Adipose tissue (tissue), 3 donors: Measurements from ENCODE around the gene ROBO2. TPM values are rescaled to one million over a fixed set of nuclear protein-coding genes. Genes with fewer than 3 reads are reported as not detected.

ENCODE experiments used
- H3K27ac ChIP-seq: one replicate; pipeline ENCODE4 v1.5.1; 2013; ENCODE audit warnings: low read depth, low read length
- WGBS, 3 donors: extraction: QIAGEN DNeasy Blood & Tissue Kit; methylation state at CpG; one replicate each; pipeline ENCODE4 v1.1.7; 2013; 5-methylcytosine and 5-hydroxymethylcytosine counted together
- polyA plus RNA-seq, 3 donors: library from polyadenylated mRNA; stranded (reverse); fragments of 200-250 nt; gene quantifications; one replicate each; pipeline ENCODE4 v1.2.3, GENCODE V29; 2013
- donor health status: healthy with polysubstance abuse.
- donor health status: Bipolar disorder and iron deficiency.
- donor health status: healthy.

Gene ROBO2
- polyA plus RNA-seq, 3 donors: 0.18 to 1.3 (median 0.62) TPM

DNA sequence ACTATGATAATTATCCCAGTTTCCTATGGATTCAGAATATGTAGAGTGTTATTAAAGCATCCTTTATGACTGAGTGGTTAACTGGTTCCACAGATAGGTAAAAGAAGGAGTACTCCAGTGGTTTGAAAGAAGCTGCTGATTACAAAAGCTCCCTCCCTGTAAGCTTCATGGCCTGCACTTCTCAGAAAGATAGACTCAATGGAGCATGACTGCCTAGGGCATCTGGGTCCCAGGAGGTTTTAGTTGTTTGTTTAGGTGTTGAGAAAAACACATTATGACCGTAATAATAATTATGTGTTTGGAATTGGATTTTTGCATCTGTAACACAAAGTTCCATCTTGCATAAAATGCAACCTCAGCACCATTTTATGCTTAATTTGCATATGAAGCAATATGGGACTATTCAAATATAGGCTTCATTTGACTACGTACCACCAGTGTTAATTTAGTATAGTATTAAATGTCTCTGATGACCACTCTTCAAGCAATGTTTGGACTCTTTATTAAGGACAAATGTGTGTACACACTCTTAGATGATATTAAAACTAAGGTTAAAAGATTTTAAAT is 121.1 kb downstream of the ROBO2 start:
- 87 to 93% (median 90%) methylated on average over 2 of the region's 2 CpGs for WGBS, 3 donors
- no peak overlapping the region for H3K27ac ChIP-seq

- WGBS, 3 donors: 69 to 83% (median 75%) methylated on average over 4 of the region's 4 CpGs
- no peak overlapping the region for H3K27ac ChIP-seq
Observed at GRCh38 chr3:77169823-77170222, 129.9 kb downstream of the ROBO2 start.

GRCh38 chr3:77171026-77171425 is 131.1 kb downstream of the ROBO2 start:
- WGBS, 3 donors: 63 to 78% (median 77%) methylated on average over 5 of the region's 5 CpGs
- no peak overlapping the region for H3K27ac ChIP-seq

DNA sequence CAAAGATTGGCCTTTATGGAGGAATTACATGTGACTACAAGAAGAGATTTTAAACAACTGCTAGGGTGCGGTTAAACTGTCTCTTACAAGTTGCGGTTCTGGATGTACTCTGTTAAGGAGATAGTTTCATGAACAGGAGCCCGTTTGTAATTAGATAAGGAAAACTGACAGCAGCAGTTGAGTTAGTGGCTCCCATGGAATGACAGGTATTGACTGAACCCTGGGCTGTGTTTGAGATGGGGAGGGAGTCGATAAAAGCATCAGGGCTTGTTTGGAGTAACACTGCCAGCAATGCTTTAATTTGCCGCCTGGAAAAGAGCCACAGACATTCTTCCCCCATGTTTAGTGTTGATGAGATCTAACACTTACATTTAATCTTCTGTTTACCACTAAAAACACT is 139.9 kb downstream of the ROBO2 start:
- H3K27ac ChIP-seq: no peak overlapping the region
- 29 to 63% (median 56%) methylated on average over 5 of the region's 5 CpGs for WGBS, 3 donors

GRCh38 chr3:77182341-77182740 is 142.4 kb downstream of the ROBO2 start:
- H3K27ac ChIP-seq: no peak overlapping the region
- 82 to 87% (median 82%) methylated on average over 4 of the region's 4 CpGs for WGBS, 3 donors

DNA sequence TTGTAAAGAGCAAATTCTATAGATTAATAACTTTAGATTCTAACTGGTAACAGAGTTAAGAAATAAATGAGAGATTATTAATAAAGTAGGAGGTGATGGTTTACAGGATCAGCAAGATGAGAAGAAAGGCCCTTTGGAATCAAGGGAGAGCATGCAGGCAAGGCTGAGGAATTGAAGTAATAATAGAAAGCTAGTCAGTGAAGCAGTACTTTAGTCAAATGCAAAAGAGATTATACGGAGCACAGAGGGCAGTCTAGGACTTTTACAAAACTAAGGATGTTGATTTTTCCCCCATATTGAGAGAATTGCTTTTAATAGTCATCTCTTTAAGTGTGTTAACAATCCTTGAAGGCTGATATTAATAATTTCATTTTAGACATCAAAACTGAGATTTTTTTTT is 146.4 kb downstream of the ROBO2 start:
- H3K27ac ChIP-seq: no peak overlapping the region
- WGBS, 3 donors: 71 to 83% (median 72%) methylated on average over 1 of the region's 1 CpG

GRCh38 chr3:77186728-77187127 is 146.8 kb downstream of the ROBO2 start:
- H3K27ac ChIP-seq: no peak overlapping the region
- 37 to 48% (median 38%) methylated on average over 4 of the region's 4 CpGs for WGBS, 3 donors

- 80 to 83% (median 82%) methylated on average over 2 of the region's 2 CpGs for WGBS, 3 donors
Observed at GRCh38 chr3:77188210-77188609, 148.3 kb downstream of the ROBO2 start.

DNA sequence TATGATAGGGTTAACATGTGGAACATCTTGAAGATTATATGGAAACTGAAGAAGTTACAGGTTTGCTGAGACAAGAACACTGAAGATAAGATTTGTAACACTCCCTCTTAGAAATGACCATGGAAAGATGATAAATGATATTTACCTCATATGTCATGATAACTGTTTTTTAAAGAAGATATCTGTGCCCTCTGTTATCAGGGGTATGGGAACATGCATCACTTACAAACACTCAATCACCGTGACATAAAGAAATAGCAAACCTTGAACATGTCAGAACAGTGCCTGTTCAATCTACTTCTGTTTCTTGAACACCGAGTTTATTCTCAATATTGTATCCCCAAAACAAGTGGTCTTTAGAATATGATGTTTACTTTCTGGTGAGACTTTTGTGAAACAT is 149.4 kb downstream of the ROBO2 start:
- H3K27ac ChIP-seq: no peak overlapping the region
- WGBS, 3 donors: 30 to 84% (median 73%) methylated on average over 2 of the region's 2 CpGs

More at GRCh38 chr3:77188210-77188609, 148.3 kb downstream of the ROBO2 start:
- H3K27ac ChIP-seq: no peak overlapping the region

DNA sequence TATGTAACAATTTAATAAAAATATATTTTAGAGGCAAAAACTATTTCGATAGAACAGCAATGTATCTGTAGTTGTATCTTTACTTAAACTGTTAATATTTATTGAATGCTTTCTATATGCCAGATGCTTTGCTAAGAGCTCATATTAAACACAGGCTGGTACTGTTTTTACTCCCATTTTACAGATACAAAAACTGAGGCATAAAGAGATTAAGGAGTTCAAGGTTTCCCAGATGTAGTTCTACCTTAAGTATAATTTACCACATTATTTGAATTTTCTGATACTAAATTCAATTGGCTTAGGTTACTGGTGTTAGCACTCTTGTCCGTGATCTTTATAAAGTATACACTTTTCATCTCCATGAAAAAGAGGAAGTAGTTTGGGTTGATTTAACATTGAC is 149.8 kb downstream of the ROBO2 start:
- 55 to 85% (median 67%) methylated on average over 2 of the region's 2 CpGs for WGBS, 3 donors
- no peak overlapping the region for H3K27ac ChIP-seq

- H3K27ac ChIP-seq: no peak overlapping the region
- 18 to 36% (median 26%) methylated on average over 3 of the region's 3 CpGs for WGBS, 3 donors
Observed at GRCh38 chr3:77190374-77190773, 150.5 kb downstream of the ROBO2 start.

GRCh38 chr3:77191014-77191413 is 151.1 kb downstream of the ROBO2 start:
- 75 to 82% (median 80%) methylated on average over 4 of the region's 4 CpGs for WGBS, 3 donors
- H3K27ac ChIP-seq: no peak overlapping the region

- WGBS, 3 donors: 78 to 81% (median 79%) methylated on average over 3 of the region's 3 CpGs
- no peak overlapping the region for H3K27ac ChIP-seq
Observed at GRCh38 chr3:77191640-77192039, 151.7 kb downstream of the ROBO2 start.

DNA sequence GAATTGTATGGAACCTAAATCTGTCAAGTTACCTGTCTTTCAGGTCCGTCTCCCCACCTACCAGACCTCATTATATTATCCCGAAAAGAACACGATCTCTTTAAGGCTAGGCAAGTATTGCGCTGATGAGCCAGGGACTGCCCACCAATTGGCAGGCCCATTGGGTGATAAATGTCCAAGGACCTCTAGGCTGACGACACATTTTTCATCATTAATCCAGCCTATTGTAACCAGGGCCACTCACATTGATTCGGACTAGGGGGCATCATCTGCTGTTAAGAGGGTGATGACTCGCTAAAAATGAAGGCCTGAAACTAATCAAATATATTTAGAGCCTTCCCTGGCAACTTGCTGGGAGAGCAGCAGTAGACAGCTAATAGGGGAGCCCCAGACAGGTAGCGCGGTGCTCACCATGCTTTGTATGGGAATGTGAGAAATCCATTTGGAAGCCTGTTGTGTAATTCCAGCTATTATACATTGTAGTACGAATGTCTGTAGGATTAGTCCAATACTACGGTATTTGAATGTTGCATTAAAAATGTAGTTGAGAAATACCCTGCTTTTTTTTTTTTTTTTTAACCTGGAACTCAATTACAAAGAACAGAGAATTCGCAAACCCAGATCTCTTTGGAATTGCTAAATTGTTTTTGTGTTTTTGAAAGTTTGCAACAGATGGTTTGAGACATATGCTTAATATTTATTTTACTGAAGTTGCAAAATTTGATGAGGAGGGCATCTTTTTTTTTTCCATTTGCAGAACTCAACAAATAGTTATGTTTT is 156.1 kb downstream of the ROBO2 start:
- H3K27ac ChIP-seq: no peak overlapping the region
- 81 to 88% (median 81%) methylated on average over 12 of the region's 12 CpGs for WGBS, 3 donors

DNA sequence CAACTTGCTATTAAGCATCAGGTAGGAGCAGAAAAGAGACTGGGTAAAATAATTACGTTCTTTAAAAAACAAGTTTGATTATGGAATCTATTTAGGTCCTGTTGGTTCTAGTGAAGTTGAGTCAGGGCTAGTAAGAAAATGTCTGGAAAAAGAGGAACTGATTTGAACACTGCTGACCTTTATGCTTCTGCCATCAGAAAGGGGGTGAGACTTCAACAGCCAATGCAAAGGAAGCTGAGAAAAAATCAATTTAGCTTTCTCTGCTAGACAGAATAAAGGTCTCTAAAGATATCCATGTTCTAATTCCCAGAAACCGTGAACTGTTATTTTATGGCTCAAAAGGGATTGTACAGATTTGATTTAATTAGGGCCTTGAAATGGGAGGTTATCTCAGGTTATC is 157.5 kb downstream of the ROBO2 start:
- H3K27ac ChIP-seq: no peak overlapping the region
- WGBS, 3 donors: 78 to 90% (median 88%) methylated on average over 2 of the region's 2 CpGs

DNA sequence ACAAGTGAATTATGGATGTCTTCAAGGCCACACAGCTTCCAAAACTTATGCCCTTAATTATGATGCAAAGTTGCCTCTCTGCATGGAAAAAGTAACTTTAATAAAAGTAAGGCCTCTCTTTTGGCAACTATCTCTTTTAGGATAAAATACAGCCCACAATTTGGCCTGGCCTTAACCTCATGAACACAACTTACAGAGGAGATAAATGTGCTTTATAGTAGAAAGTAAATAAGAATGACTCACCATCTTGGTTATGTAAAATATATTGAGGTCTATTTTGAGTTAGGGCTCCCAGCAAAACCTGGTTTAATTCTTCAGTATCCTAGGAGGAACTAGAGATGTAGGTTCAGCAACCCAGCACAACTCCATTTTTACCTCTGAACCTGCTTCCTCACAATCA is 164.0 kb downstream of the ROBO2 start:
- no peak overlapping the region for H3K27ac ChIP-seq

DNA sequence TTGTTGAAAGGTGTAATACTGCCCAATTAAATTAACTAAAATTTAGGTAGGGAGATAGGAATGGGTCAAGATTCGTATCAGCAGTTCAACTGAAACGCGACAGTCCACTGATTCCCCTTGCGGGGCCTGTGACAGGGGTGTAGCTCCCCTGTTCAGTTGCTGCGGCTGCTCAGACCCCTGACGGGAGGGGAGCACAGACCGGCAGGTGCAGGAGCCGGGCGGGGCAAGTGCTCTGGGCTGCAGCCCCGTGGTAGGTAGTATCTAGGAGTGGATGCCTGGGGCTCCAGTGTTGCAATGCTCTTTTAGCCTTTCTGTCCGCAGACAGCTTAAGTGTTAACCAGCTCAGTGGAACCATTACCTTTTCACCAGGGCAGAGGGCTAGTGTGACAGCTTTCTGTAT is 164.9 kb downstream of the ROBO2 start:
- WGBS, 3 donors: 80 to 85% (median 83%) methylated on average over 11 of the region's 11 CpGs
- no peak overlapping the region for H3K27ac ChIP-seq

DNA sequence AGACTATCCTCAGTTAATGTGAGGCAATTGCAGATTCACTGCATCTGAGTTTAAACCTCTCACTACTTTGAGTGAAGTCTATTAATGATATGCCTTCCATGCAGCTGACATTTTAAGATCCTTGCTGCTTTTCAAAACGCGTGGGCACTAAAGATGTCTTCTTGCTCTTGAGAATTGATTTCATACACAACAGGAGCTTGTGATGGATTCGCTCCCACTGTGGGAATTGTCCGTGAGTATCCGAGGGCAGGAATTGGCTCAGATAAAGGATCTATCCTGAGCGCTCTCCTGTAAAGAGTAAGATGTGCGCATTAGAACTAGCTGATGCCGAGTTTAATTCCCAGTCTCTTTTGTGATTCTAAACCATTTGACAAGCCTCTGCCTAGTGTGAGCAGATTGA is 167.9 kb downstream of the ROBO2 start:
- no peak overlapping the region for H3K27ac ChIP-seq
- 81 to 85% (median 82%) methylated on average over 8 of the region's 8 CpGs for WGBS, 3 donors

DNA sequence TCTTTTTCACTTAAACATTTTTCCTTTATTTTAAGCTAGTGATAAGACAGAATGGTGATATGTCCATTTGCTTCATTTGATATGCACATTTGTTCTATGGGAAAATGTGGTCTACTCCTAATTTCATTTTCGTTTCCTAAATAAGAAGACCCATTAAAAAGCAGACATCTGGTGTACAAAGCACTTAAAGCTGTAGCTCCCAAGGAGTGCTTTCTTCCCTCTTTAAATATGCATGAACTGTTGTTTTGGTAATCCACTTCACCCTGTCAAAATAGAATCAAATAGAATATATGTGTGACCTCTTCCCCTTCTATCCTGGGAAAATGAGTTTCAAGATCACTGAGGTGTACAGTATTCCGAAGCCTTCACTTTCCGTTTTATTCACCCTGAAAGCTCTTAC is 182.8 kb downstream of the ROBO2 start:
- 81 to 86% (median 81%) methylated on average over 3 of the region's 3 CpGs for WGBS, 3 donors

DNA sequence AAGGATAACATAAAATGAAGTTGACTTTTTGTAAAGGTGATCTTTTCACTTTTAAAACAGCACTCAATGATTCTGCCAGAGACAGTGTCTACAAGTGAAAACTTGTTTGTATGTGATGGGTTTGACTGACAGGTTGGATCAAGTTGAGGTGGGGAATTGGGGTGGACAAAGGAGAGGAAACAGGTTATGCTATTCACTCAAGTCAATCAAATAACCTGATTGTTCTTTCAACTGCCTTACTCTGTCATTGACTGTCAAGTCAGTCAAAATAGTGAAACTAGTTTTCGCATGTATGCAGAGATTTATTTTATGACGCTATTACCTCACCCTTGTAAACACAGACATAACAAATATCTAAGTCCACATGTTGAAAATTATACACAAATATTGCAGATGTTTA is 187.7 kb downstream of the ROBO2 start:
- no peak overlapping the region for H3K27ac ChIP-seq
- WGBS, 3 donors: 87 to 95% (median 93%) methylated on average over 2 of the region's 2 CpGs

More for the DNA sequence above, 182.8 kb downstream of the ROBO2 start:
- no peak overlapping the region for H3K27ac ChIP-seq
